ENCODE data around the gene ZNF423. TPM values are rescaled to one million over a fixed set of nuclear protein-coding genes. Genes with fewer than 3 reads are reported as not detected.

Gene ZNF423
- total and polyA plus RNA-seq, 9 of the 15 experiments (the other 6 are each of a cell fraction or from before 2014, with no cell fraction given) = not detected

DNA sequence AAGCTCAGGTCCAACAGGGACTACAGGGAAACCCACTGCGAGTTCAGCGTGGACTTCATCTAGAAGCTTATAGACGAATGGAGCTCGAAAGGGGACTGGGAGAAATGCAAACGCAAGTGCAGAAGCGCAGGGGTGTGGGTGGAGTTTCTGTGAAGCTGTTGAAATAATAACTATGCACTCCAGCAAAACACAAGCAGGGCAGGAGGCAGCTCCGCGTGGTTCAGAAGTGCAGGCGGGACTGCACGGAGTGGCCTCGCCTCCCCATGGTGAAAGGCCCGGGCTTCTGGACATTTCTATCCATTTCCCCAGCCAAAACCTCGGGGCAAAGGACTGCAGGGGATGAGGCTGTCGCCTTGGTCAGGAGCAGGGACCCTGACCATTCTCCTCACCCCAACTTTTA is 74.5 kb downstream of the ZNF423 start:
- ChIA-PET POLR2A (no interaction called here), CTCF (ENCODE audit: low intra/inter-chr PET ratio) (no interaction called here)
- no peak overlapping the region for H3K27ac ChIP-seq (ENCODE audit: extremely low read depth, low read depth, low read length)
- TF ChIP-seq, protein P1, sequence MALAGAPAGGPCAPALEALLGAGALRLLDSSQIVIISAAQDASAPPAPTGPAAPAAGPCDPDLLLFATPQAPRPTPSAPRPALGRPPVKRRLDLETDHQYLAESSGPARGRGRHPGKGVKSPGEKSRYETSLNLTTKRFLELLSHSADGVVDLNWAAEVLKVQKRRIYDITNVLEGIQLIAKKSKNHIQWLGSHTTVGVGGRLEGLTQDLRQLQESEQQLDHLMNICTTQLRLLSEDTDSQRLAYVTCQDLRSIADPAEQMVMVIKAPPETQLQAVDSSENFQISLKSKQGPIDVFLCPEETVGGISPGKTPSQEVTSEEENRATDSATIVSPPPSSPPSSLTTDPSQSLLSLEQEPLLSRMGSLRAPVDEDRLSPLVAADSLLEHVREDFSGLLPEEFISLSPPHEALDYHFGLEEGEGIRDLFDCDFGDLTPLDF (CRISPR knock-in tag; IDR thresholded peaks at IDR 0.05) = no peak
- TF ChIP-seq TSC22D4 (tag; IDR thresholded peaks at IDR 0.05) = no peak
- no peak for TF ChIP-seq ZNF507 (tag; conservative IDR thresholded peaks at IDR 0.05)
- TF ChIP-seq, protein P2, sequence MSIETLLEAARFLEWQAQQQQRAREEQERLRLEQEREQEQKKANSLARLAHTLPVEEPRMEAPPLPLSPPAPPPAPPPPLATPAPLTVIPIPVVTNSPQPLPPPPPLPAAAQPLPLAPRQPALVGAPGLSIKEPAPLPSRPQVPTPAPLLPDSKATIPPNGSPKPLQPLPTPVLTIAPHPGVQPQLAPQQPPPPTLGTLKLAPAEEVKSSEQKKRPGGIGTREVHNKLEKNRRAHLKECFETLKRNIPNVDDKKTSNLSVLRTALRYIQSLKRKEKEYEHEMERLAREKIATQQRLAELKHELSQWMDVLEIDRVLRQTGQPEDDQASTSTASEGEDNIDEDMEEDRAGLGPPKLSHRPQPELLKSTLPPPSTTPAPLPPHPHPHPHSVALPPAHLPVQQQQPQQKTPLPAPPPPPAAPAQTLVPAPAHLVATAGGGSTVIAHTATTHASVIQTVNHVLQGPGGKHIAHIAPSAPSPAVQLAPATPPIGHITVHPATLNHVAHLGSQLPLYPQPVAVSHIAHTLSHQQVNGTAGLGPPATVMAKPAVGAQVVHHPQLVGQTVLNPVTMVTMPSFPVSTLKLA (conservative IDR thresholded peaks at IDR 0.05) = no peak
- TF ChIP-seq HMG20A (CRISPR knock-in tag; conservative IDR thresholded peaks at IDR 0.05) = no peak
- TF ChIP-seq SETDB1 (IDR thresholded peaks at IDR 0.05; ENCODE audit: low read length) = no peak
- TF ChIP-seq NR2F6 (CRISPR knock-in tag; IDR thresholded peaks at IDR 0.05) = no peak
- TF ChIP-seq, protein P3, sequence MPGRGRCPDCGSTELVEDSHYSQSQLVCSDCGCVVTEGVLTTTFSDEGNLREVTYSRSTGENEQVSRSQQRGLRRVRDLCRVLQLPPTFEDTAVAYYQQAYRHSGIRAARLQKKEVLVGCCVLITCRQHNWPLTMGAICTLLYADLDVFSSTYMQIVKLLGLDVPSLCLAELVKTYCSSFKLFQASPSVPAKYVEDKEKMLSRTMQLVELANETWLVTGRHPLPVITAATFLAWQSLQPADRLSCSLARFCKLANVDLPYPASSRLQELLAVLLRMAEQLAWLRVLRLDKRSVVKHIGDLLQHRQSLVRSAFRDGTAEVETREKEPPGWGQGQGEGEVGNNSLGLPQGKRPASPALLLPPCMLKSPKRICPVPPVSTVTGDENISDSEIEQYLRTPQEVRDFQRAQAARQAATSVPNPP (IDR thresholded peaks at IDR 0.05; ENCODE audit: borderline replicate concordance, insufficient read depth, insufficient read length) = no peak
- TF ChIP-seq, protein P4, sequence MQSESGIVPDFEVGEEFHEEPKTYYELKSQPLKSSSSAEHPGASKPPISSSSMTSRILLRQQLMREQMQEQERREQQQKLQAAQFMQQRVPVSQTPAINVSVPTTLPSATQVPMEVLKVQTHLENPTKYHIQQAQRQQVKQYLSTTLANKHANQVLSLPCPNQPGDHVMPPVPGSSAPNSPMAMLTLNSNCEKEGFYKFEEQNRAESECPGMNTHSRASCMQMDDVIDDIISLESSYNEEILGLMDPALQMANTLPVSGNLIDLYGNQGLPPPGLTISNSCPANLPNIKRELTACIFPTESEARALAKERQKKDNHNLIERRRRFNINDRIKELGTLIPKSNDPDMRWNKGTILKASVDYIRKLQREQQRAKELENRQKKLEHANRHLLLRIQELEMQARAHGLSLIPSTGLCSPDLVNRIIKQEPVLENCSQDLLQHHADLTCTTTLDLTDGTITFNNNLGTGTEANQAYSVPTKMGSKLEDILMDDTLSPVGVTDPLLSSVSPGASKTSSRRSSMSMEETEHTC (IDR thresholded peaks at IDR 0.05) = no peak
- TF ChIP-seq E2F3 (CRISPR knock-in tag; IDR thresholded peaks at IDR 0.05) = no peak
- no peak for TF ChIP-seq ZNF79 (CRISPR knock-in tag; IDR thresholded peaks at IDR 0.05; ENCODE audit: low read depth)
- H3K9me3 ChIP-seq (replicated peaks; ENCODE audit: control insufficient read depth, insufficient read depth, low read depth, low read length) = no peaks in the 10 kb centered on the region
- H3K9ac ChIP-seq (ENCODE audit: insufficient read depth in 1 of 2, low read depth in 2 of 2, low read length in 2 of 2) = no peak overlapping the region
- no peaks in the 10 kb centered on the region; the same call in 1 of the 2 replicates for H4K20me1 ChIP-seq (replicated peaks; ENCODE audit: control insufficient read depth, insufficient read depth, low read length)
- 0% methylated on average over 14 of the region's 14 CpGs for WGBS (ENCODE audit: insufficient coverage, low coverage, missing lambda C conversion rate)
- in situ Hi-C loops (cut with MboI) (no loop called here), intact Hi-C loops (cut with micrococcal nuclease) (no loop called here)
- no peaks in the 10 kb centered on the region for H3K79me2 ChIP-seq (ENCODE audit: control insufficient read depth, insufficient read depth, low read length)
- H3K36me3 ChIP-seq (ENCODE audit: control insufficient read depth, insufficient read depth, low read length) = no peaks in the 10 kb centered on the region
- no peak overlapping the region for H3K4me2 ChIP-seq (ENCODE audit: insufficient read depth, low read length)
- no peak overlapping the region for H3K4me3 ChIP-seq
- FAIRE-seq (no peak), DNase-seq (ENCODE audit: extremely low read depth in 1 of 4, low spot score in 3 of 4) (no peak), ATAC-seq (no peak)
- BruUV-seq (replicated peaks) = no TSS peak
- no peaks in the 10 kb centered on the region for H3K9me1 ChIP-seq (ENCODE audit: control insufficient read depth, insufficient read depth, low read length)
- peaks cover 0 to 17% of the 10 kb centered on the region in 2 experiments; a peak in 2 of 5 replicates for H3K27me3 ChIP-seq (ENCODE audit: control insufficient read depth in 2 of 2, insufficient read depth in 2 of 2, low read length in 2 of 2)
- H2AFZ ChIP-seq (ENCODE audit: low read depth, low read length) = no peak overlapping the region
- no peaks in the 10 kb centered on the region for H3K4me1 ChIP-seq (replicated peaks in 1 of 2; ENCODE audit: control insufficient read depth in 2 of 2, insufficient read depth in 2 of 2, low read length in 2 of 2)
